ENCODE measurements around the gene TMEM178B.

GRCh38 chr7:141228482-141228881, 154.6 kb downstream of the TMEM178B start:
- TF ChIP-seq CTCF (IDR thresholded peaks at IDR 0.05 in 4 of 5, conservative IDR thresholded peaks at IDR 0.05 in 1 of 5) (no peak), POLR2A (IDR thresholded peaks at IDR 0.05) (no peak)
